Kidney tubule cell (primary cell): ENCODE results near the gene UAP1.
A peak's percentile ranks its signal among the peaks of the same experiment; 100 is the strongest.
"Not testable (repeated sequence)": the region's sequence is repeated elsewhere in the genome, so short reads cannot be mapped to it uniquely, and the experiment has no call there.

Experiments used
- DNase-seq: peaks from one replicate; pipeline ENCODE4 v3.0.0-alpha.2; 2018; ENCODE audit warnings: low spot score

Gene UAP1

GRCh38 chr1:162565460-162565859 lies 3.9 kb downstream of the UAP1 start:
- DNase-seq: no peak

- no peak for DNase-seq
These were observed 5.3 kb downstream of the UAP1 start for GRCh38 chr1:162566870-162567269.

- no peak for DNase-seq
These were observed 7.3 kb downstream of the UAP1 start for GRCh38 chr1:162568802-162569201.

GRCh38 chr1:162570718-162571117 lies 9.2 kb downstream of the UAP1 start:
- no peak for DNase-seq

- not testable (repeated sequence) for DNase-seq
These were observed 9.6 kb downstream of the UAP1 start for GRCh38 chr1:162571121-162571520.

GRCh38 chr1:162571696-162572095 lies 10.2 kb downstream of the UAP1 start:
- DNase-seq: no peak

GRCh38 chr1:162573136-162573535 lies 11.6 kb downstream of the UAP1 start:
- no peak for DNase-seq

- DNase-seq: no peak
These were observed 16.7 kb downstream of the UAP1 start for GRCh38 chr1:162578071-162578700.

GRCh38 chr1:162578936-162579335 lies 17.4 kb downstream of the UAP1 start:
- no peak for DNase-seq

GRCh38 chr1:162580308-162580707 lies 18.8 kb downstream of the UAP1 start:
- no peak for DNase-seq

- not testable (repeated sequence) for DNase-seq
These were observed 21.4 kb downstream of the UAP1 start for GRCh38 chr1:162582901-162583300.

- not testable (repeated sequence) for DNase-seq
These were observed 23.6 kb downstream of the UAP1 start for GRCh38 chr1:162585101-162585500.

- no peak for DNase-seq
These were observed 25.8 kb downstream of the UAP1 start for GRCh38 chr1:162587347-162587746.

- no peak for DNase-seq
These were observed 26.3 kb downstream of the UAP1 start for GRCh38 chr1:162587761-162588260.

GRCh38 chr1:162590101-162590500 lies 28.6 kb downstream of the UAP1 start:
- DNase-seq: no peak

- no peak for DNase-seq
These were observed 29.2 kb downstream of the UAP1 start for GRCh38 chr1:162590686-162591085.

GRCh38 chr1:162596514-162597170 lies 35.1 kb downstream of the UAP1 start:
- no peak for DNase-seq

- DNase-seq: no peak
These were observed 37.9 kb downstream of the UAP1 start for GRCh38 chr1:162599451-162599850.

GRCh38 chr1:162603117-162603516 lies 41.6 kb downstream of the UAP1 start:
- DNase-seq: not testable (repeated sequence)

- DNase-seq: peak; percentile 75
These were observed 43.9 kb downstream of the UAP1 start for GRCh38 chr1:162605225-162605927.

GRCh38 chr1:162609306-162609705 lies 47.8 kb downstream of the UAP1 start:
- no peak for DNase-seq

- DNase-seq: no peak
These were observed 51.3 kb downstream of the UAP1 start for GRCh38 chr1:162612606-162613400.
